HepG2 (cell line): ENCODE measurements around the gene MYH16. TPM values are rescaled to one million over a fixed set of nuclear protein-coding genes. Genes with fewer than 3 reads are reported as not detected.

Source experiments
- CEBPB ChIP-seq: IDR thresholded peaks from 2 replicates; pipeline ENCODE4 v1.6.1; 2011; ENCODE audit warnings: low read depth, low read length, improper control_type of control experiment, borderline replicate concordance
- ELF3 ChIP-seq: IDR thresholded peaks from 2 replicates; pipeline ENCODE4 v1.6.1; 2016; ENCODE audit warnings: missing genetic modification reagents, missing compliant biosample characterization
- FOXC1 ChIP-seq: sonication (generic); formaldehyde crosslinking; IDR thresholded peaks from 2 replicates; pipeline ENCODE4 v1.8.0; 2022; ENCODE audit warnings: mild to moderate bottlenecking, missing genetic modification reagents, borderline replicate concordance
- HMG20B ChIP-seq: conservative IDR thresholded peaks from 2 replicates; pipeline ENCODE4 v1.6.1; 2016; ENCODE audit warnings: missing genetic modification reagents, missing compliant biosample characterization
- NFE2L2 ChIP-seq: fragments of 150-350 bp; IDR thresholded peaks from 2 replicates; pipeline ENCODE4 v1.6.1; 2014; ENCODE audit warnings: low read length
- NFKBIZ ChIP-seq: IDR thresholded peaks from 2 replicates; pipeline ENCODE4 v1.6.1; 2018; ENCODE audit warnings: missing genetic modification reagents, missing compliant biosample characterization
- SRF ChIP-seq: IDR thresholded peaks from 2 replicates; pipeline ENCODE4 v1.6.1; 2011; ENCODE audit warnings: mild to moderate bottlenecking, low read depth, low read length, moderate library complexity
- TARDBP ChIP-seq: sonication (generic); formaldehyde crosslinking; IDR thresholded peaks from 2 replicates; pipeline ENCODE4 v1.8.0; 2022; ENCODE audit warnings: mild to moderate bottlenecking, missing genetic modification reagents
- TSC22D2 ChIP-seq: sonication (generic); formaldehyde crosslinking; IDR thresholded peaks from 2 replicates; pipeline ENCODE4 v1.5.1; 2020; ENCODE audit warnings: missing genetic modification reagents, mild to moderate bottlenecking, borderline replicate concordance
- ZNF331 ChIP-seq: sonication (generic); formaldehyde crosslinking; IDR thresholded peaks from 2 replicates; pipeline ENCODE4 v1.4.0; 2020; ENCODE audit warnings: missing genetic modification reagents
- ZNF510 ChIP-seq: sonication (generic); formaldehyde crosslinking; IDR thresholded peaks from 2 replicates; pipeline ENCODE4 v1.4.0; 2020; ENCODE audit warnings: low read depth, mild to moderate bottlenecking, missing genetic modification reagents
- polyA plus RNA-seq, 8 experiments: library from polyadenylated mRNA; depleted of rRNA in 3 of 8; stranded (reverse) in 7 of 8; unstranded in 1 of 8; fragments of >200 nt; fragmentation: Illumina TruSeq in 4 of 8; extraction: Trizol in 4 of 8; gene quantifications; 2 replicates each; pipeline versions ENCODE4 v1.2.1 to v1.2.3, GENCODE V29; 2011 to 2016; ENCODE audit warnings: low read depth in 4 of 8, missing spikeins in 1 of 8, mixed read lengths in 1 of 8; ENCODE audit not compliant: insufficient read depth in 1 of 8
- total RNA-seq, 5 experiments: library from RNA; depleted of rRNA; stranded (reverse); fragments of >200 nt; fragmentation: Illumina TruSeq; extraction: Trizol; gene quantifications; 2 replicates each; pipeline ENCODE4 v1.2.3, GENCODE V29; 2016; ENCODE audit warnings: low read depth in 1 of 5
- TF ChIP-seq, protein P1 (sequence below): sonication (generic); formaldehyde crosslinking; IDR thresholded peaks from 2 replicates; pipeline ENCODE4 v1.5.1; 2020; ENCODE audit warnings: missing genetic modification reagents, mild to moderate bottlenecking, borderline replicate concordance
- TF ChIP-seq, protein P2 (sequence below): IDR thresholded peaks from 2 replicates; pipeline ENCODE4 v1.6.1; 2016; ENCODE audit warnings: missing compliant biosample characterization, missing genetic modification reagents, borderline replicate concordance
- TF ChIP-seq, protein P3 (sequence below): IDR thresholded peaks from 2 replicates; pipeline ENCODE4 v1.6.1; 2016; ENCODE audit warnings: mild to moderate bottlenecking
- TF ChIP-seq, protein P4 (sequence below): sonication (generic); formaldehyde crosslinking; IDR thresholded peaks from 2 replicates; pipeline ENCODE4 v1.4.0; 2020; ENCODE audit warnings: missing genetic modification reagents
- TF ChIP-seq, protein P5 (sequence below): sonication (generic); formaldehyde crosslinking; IDR thresholded peaks from 2 replicates; pipeline ENCODE4 v1.4.0; 2020; ENCODE audit warnings: missing genetic modification reagents

MYH16 gene
- total and polyA plus RNA-seq, 2 of the 13 experiments (the other 11 are each of a cell fraction or from before 2014, with no cell fraction given), result 0.05 to 0.15 TPM

DNA sequence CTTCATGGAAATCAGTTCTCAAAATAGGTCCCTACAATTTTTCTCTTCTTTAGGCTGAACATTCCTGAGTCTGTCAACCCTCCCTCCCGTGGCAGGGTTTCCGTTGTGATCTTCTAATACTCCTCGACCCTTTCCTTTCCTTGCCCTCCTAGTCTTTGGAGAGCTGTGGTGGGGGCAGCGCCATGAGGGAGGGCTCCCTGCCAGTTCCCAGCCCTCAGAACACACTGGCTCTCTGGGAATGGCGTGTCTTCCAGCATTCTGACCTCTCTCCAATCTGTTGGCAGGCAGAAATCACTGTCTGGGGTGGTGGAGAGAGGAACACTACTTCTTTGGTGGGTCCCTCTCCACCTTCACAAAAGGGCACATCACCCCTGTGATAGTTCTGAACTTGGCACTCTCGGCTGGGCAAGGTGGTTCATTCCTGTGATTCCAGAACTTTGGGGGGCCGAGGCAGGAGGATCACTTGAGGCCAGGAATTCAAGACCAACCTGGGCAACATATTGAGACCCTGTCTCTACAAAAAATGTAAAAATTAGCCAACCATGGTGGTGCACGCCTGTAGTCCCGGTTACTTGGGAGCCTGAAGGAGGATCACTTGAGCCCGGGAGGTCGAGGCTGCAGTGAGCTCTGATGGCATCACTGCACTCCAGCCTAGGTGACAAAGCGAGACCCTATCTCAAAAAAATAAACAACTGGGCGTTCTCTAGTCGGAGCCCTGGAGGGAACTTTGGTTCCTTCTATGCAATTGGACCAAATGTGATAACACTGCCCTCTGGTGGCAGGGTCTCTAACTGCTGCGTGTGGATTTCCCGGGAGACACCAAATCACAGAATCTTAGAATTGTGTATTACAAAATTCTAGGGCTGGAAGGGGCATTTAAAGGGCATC lies 39.9 kb downstream of the MYH16 start (continued):
- TF ChIP-seq TARDBP (CRISPR knock-in tag) (no peak), ELF3 (0 out of 2 replicates have a peak, but pooled peaks have one; percentile 17), NFKBIZ (CRISPR knock-in tag) (no peak), NFE2L2 (no peak), FOXC1 (CRISPR knock-in tag) (peak; percentile 29; the same call in 1 of the 2 replicates), TSC22D2 (no peak), ZNF331 (CRISPR knock-in tag) (no peak), HMG20B (no peak), SRF (no peak), ZNF510 (CRISPR knock-in tag) (no peak), CEBPB (no peak)
- TF ChIP-seq, protein P1, sequence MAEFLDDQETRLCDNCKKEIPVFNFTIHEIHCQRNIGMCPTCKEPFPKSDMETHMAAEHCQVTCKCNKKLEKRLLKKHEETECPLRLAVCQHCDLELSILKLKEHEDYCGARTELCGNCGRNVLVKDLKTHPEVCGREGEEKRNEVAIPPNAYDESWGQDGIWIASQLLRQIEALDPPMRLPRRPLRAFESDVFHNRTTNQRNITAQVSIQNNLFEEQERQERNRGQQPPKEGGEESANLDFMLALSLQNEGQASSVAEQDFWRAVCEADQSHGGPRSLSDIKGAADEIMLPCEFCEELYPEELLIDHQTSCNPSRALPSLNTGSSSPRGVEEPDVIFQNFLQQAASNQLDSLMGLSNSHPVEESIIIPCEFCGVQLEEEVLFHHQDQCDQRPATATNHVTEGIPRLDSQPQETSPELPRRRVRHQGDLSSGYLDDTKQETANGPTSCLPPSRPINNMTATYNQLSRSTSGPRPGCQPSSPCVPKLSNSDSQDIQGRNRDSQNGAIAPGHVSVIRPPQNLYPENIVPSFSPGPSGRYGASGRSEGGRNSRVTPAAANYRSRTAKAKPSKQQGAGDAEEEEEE (CRISPR knock-in tag), result no peak
- TF ChIP-seq, protein P2, sequence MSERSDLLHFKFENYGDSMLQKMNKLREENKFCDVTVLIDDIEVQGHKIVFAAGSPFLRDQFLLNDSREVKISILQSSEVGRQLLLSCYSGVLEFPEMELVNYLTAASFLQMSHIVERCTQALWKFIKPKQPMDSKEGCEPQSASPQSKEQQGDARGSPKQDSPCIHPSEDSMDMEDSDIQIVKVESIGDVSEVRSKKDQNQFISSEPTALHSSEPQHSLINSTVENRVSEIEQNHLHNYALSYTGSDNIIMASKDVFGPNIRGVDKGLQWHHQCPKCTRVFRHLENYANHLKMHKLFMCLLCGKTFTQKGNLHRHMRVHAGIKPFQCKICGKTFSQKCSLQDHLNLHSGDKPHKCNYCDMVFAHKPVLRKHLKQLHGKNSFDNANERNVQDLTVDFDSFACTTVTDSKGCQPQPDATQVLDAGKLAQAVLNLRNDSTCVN (CRISPR knock-in tag), result peak; percentile 29; the same call in 1 of the 2 replicates
- TF ChIP-seq, protein P3, sequence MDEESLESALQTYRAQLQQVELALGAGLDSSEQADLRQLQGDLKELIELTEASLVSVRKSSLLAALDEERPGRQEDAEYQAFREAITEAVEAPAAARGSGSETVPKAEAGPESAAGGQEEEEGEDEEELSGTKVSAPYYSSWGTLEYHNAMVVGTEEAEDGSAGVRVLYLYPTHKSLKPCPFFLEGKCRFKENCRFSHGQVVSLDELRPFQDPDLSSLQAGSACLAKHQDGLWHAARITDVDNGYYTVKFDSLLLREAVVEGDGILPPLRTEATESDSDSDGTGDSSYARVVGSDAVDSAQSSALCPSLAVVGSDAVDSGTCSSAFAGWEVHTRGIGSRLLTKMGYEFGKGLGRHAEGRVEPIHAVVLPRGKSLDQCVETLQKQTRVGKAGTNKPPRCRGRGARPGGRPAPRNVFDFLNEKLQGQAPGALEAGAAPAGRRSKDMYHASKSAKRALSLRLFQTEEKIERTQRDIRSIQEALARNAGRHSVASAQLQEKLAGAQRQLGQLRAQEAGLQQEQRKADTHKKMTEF (CRISPR knock-in tag), result no peak
- TF ChIP-seq, protein P4, sequence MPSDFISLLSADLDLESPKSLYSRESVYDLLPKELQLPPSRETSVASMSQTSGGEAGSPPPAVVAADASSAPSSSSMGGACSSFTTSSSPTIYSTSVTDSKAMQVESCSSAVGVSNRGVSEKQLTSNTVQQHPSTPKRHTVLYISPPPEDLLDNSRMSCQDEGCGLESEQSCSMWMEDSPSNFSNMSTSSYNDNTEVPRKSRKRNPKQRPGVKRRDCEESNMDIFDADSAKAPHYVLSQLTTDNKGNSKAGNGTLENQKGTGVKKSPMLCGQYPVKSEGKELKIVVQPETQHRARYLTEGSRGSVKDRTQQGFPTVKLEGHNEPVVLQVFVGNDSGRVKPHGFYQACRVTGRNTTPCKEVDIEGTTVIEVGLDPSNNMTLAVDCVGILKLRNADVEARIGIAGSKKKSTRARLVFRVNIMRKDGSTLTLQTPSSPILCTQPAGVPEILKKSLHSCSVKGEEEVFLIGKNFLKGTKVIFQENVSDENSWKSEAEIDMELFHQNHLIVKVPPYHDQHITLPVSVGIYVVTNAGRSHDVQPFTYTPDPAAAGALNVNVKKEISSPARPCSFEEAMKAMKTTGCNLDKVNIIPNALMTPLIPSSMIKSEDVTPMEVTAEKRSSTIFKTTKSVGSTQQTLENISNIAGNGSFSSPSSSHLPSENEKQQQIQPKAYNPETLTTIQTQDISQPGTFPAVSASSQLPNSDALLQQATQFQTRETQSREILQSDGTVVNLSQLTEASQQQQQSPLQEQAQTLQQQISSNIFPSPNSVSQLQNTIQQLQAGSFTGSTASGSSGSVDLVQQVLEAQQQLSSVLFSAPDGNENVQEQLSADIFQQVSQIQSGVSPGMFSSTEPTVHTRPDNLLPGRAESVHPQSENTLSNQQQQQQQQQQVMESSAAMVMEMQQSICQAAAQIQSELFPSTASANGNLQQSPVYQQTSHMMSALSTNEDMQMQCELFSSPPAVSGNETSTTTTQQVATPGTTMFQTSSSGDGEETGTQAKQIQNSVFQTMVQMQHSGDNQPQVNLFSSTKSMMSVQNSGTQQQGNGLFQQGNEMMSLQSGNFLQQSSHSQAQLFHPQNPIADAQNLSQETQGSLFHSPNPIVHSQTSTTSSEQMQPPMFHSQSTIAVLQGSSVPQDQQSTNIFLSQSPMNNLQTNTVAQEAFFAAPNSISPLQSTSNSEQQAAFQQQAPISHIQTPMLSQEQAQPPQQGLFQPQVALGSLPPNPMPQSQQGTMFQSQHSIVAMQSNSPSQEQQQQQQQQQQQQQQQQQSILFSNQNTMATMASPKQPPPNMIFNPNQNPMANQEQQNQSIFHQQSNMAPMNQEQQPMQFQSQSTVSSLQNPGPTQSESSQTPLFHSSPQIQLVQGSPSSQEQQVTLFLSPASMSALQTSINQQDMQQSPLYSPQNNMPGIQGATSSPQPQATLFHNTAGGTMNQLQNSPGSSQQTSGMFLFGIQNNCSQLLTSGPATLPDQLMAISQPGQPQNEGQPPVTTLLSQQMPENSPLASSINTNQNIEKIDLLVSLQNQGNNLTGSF (CRISPR knock-in tag), result no peak
- TF ChIP-seq, protein P5, sequence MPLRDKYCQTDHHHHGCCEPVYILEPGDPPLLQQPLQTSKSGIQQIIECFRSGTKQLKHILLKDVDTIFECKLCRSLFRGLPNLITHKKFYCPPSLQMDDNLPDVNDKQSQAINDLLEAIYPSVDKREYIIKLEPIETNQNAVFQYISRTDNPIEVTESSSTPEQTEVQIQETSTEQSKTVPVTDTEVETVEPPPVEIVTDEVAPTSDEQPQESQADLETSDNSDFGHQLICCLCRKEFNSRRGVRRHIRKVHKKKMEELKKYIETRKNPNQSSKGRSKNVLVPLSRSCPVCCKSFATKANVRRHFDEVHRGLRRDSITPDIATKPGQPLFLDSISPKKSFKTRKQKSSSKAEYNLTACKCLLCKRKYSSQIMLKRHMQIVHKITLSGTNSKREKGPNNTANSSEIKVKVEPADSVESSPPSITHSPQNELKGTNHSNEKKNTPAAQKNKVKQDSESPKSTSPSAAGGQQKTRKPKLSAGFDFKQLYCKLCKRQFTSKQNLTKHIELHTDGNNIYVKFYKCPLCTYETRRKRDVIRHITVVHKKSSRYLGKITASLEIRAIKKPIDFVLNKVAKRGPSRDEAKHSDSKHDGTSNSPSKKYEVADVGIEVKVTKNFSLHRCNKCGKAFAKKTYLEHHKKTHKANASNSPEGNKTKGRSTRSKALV, result no peak
